PC-9 (cell line): Measurements from ENCODE around the gene DOK5. TPM values are rescaled to one million over a fixed set of nuclear protein-coding genes. Genes with fewer than 3 reads are reported as not detected.

Source experiments
- BruUV-seq: library from RNA; stranded (reverse); fragments of 400-500 nt; replicated peaks from 2 replicates; lab custom pipeline; 2021; lab: Mats Ljungman, UMichigan
- CTCF ChIA-PET: fragments of 300-600 bp; sonication (Branson Sonifier 250); formaldehyde crosslinking; loops from one replicate; lab custom pipeline; 2022; ENCODE audit warnings: antibody characterized with exemption; lab: Charles Lee
- POLR2A ChIA-PET: fragments of 300-600 bp; sonication (Branson Sonifier 250); formaldehyde crosslinking; loops from one replicate; lab custom pipeline; 2022; ENCODE audit warnings: antibody characterized with exemption; ENCODE audit not compliant: unreplicated experiment; lab: Charles Lee
- DNase-seq, 2 experiments: peaks; one replicate each; pipeline versions ENCODE4 v3.0.0 to v3.0.0-alpha.2; 2015 to 2022; ENCODE audit warnings: mixed read lengths in 1 of 2
- H2AFZ ChIP-seq: fragments of 200-600 bp; sonication (generic); 2 replicates; pipeline ENCODE4 v1.8.1; 2017; ENCODE audit warnings: antibody characterized with exemption
- H3F3A ChIP-seq: fragments of 200-600 bp; sonication (generic); 2 replicates; pipeline ENCODE4 v1.8.1; 2017; ENCODE audit warnings: antibody characterized with exemption, mild to moderate bottlenecking, low read depth; ENCODE audit not compliant: insufficient read depth
- H3K27ac ChIP-seq: fragments of 200-600 bp; sonication (generic); 2 replicates; pipeline ENCODE4 v1.6.1; 2016; ENCODE audit warnings: mixed run types
- H3K27me3 ChIP-seq: fragments of 200-600 bp; sonication (generic); 2 replicates; pipeline ENCODE4 v1.6.1; 2016; ENCODE audit warnings: low read depth, mixed run types; ENCODE audit not compliant: insufficient read depth
- H3K36me3 ChIP-seq: fragments of 200-600 bp; sonication (generic); 2 replicates; pipeline ENCODE4 v1.6.1; 2016; ENCODE audit warnings: low read depth, mixed run types
- H3K4me1 ChIP-seq: fragments of 200-600 bp; sonication (generic); replicated peaks from 2 replicates; pipeline ENCODE4 v1.6.1; 2016; ENCODE audit warnings: mixed run types; ENCODE audit not compliant: insufficient read depth
- H3K4me2 ChIP-seq: fragments of 200-600 bp; sonication (generic); 2 replicates; pipeline ENCODE4 v1.6.1; 2017; ENCODE audit warnings: mixed run types
- H3K4me3 ChIP-seq: fragments of 200-600 bp; sonication (generic); 2 replicates; pipeline ENCODE4 v1.6.1; 2016; ENCODE audit warnings: mixed run types
- H3K79me2 ChIP-seq: fragments of 200-600 bp; sonication (generic); 2 replicates; pipeline ENCODE4 v1.6.1; 2017; ENCODE audit warnings: low read depth, mixed run types
- H3K9me2 ChIP-seq: fragments of 200-600 bp; sonication (generic); 2 replicates; pipeline ENCODE4 v1.8.1; 2017; ENCODE audit warnings: mild to moderate bottlenecking; ENCODE audit not compliant: insufficient read depth
- H3K9me3 ChIP-seq: fragments of 200-600 bp; sonication (generic); 2 replicates; pipeline ENCODE4 v1.8.1; 2016; ENCODE audit warnings: low read depth; ENCODE audit not compliant: insufficient read depth
- H4K20me1 ChIP-seq: fragments of 200-600 bp; sonication (generic); 2 replicates; pipeline ENCODE4 v1.8.1; 2017; ENCODE audit not compliant: insufficient read depth
- CTCF ChIP-seq: fragments of 200-600 bp; sonication (generic); conservative IDR thresholded peaks from 2 replicates; pipeline ENCODE4 v1.6.1; 2017; ENCODE audit warnings: mixed run types, antibody characterized with exemption, mild to moderate bottlenecking, moderate library complexity
- EZH2 ChIP-seq: fragments of 200-600 bp; sonication (generic); IDR thresholded peaks from 2 replicates; pipeline ENCODE4 v1.8.0; 2017; ENCODE audit warnings: antibody characterized with exemption, low read depth
- intact Hi-C: fragments of 100-400 bp; cut with micrococcal nuclease; formaldehyde crosslinking; loops from one replicate; pipeline ENCODE4 v1.10.0; 2022; ENCODE audit not compliant: unreplicated experiment
- total RNA-seq: library from RNA; stranded (reverse); gene quantifications from 2 replicates; pipeline ENCODE4 v1.2.3, GENCODE V29; 2021

The DOK5 gene
- total RNA-seq, 1 experiment from 2014 or later: not detected

GRCh38 chr20:54654450-54654849 is 179.1 kb downstream of the DOK5 start:
- POLR2A ChIA-PET: no interaction called here
- Histone ChIP-seq H3K36me3 (no peaks in the 10 kb centered on the region), H3K4me1 (no peaks in the 10 kb centered on the region), H4K20me1 (no peaks in the 10 kb centered on the region), H3K27me3 (peaks cover 72% of the 10 kb centered on the region), H3K4me2 (no peak overlapping the region), H3K4me3 (no peak overlapping the region), H3F3A (no peaks in the 10 kb centered on the region), H3K9me3 (no peaks in the 10 kb centered on the region), H3K27ac (no peak overlapping the region), H3K79me2 (no peaks in the 10 kb centered on the region), H2AFZ (no peak overlapping the region), H3K9me2 (no peaks in the 10 kb centered on the region)
- no peak for DNase-seq
- no TSS peak for BruUV-seq
- CTCF ChIA-PET: no interaction called here
- no peak for TF ChIP-seq CTCF
- TF ChIP-seq EZH2: no peak
- intact Hi-C loops: no loop called here

DNA sequence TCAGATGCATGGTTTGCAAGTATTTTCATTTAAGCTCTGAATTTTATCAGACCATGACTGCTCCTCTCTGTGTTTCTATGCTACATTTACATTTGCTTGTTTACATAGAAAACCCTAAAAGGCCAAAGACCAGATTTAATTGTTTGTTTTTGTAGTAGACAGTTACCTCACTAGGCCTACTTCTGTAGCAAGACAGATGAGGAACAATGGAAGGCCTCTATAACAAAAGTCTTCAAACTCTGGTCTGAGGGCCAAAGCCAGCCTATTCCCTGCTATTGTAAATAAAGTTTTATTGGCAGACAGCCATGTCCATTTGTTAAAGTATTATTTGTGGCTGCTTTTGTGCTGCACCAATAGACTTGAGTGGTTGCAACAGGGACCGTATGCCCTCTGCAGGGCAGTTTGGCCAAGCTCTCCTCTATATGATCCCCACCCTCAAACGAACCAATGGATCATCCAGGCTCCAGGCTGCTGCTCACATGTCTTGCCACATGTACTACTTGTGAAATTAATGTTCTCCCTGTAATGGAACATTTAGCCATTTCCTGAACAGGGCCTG is 182.0 kb downstream of the DOK5 start:
- no peak overlapping the region for H3K27ac ChIP-seq
- H3K27me3 ChIP-seq: peaks cover 80% of the 10 kb centered on the region
- DNase-seq: no peak
- no peaks in the 10 kb centered on the region for H3K36me3 ChIP-seq
- ChIA-PET POLR2A (no interaction called here), CTCF (no interaction called here)
- TF ChIP-seq EZH2 (no peak), CTCF (no peak)
- no peak overlapping the region for H2AFZ ChIP-seq
- no peaks in the 10 kb centered on the region for H3K79me2 ChIP-seq
- H3K9me3 ChIP-seq: no peaks in the 10 kb centered on the region
- no TSS peak for BruUV-seq
- H3K4me1 ChIP-seq: no peaks in the 10 kb centered on the region
- no peaks in the 10 kb centered on the region for H4K20me1 ChIP-seq
- no peak overlapping the region for H3K4me2 ChIP-seq
- intact Hi-C loops: no loop called here
- no peaks in the 10 kb centered on the region for H3K9me2 ChIP-seq
- H3K4me3 ChIP-seq: no peak overlapping the region
- no peaks in the 10 kb centered on the region for H3F3A ChIP-seq

DNA sequence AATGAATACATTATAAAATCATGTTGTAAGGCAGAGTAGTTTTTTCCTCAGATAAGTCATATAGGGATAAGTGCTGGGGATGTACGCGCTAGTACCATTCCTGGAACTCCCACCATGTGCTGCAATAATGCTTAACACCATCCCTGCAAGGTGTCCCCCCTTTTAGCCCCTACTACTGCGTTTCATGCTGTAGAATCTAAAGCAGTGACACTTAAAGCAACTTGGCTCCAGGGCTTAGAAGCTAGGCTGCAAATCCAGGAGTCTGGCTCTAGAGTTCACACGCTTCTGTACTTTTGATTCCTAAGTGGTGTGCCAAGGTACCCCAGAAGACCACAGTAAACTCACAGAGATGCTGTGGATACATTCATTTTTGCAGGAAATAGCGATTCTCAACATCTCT is 183.1 kb downstream of the DOK5 start:
- no peak overlapping the region for H2AFZ ChIP-seq
- no peaks in the 10 kb centered on the region for H3K36me3 ChIP-seq
- H3K27me3 ChIP-seq: peaks cover 80% of the 10 kb centered on the region
- H3K4me1 ChIP-seq: no peaks in the 10 kb centered on the region
- H3K9me2 ChIP-seq: no peaks in the 10 kb centered on the region
- H3K4me3 ChIP-seq: no peak overlapping the region
- no peak for DNase-seq
- H3K9me3 ChIP-seq: no peaks in the 10 kb centered on the region
- H3F3A ChIP-seq: no peaks in the 10 kb centered on the region
- H3K27ac ChIP-seq: no peak overlapping the region
- no peak for TF ChIP-seq EZH2
- TF ChIP-seq CTCF: no peak
- BruUV-seq: no TSS peak
- intact Hi-C loops: no loop called here
- CTCF ChIA-PET: no interaction called here
- H4K20me1 ChIP-seq: no peaks in the 10 kb centered on the region
- POLR2A ChIA-PET: no interaction called here
- no peak overlapping the region for H3K4me2 ChIP-seq
- no peaks in the 10 kb centered on the region for H3K79me2 ChIP-seq
